ENCODE measurements around the gene NKRF.
"Not testable (repeated sequence)": the region's sequence is repeated elsewhere in the genome, so short reads cannot be mapped to it uniquely, and the experiment has no call there.

Gene NKRF

DNA sequence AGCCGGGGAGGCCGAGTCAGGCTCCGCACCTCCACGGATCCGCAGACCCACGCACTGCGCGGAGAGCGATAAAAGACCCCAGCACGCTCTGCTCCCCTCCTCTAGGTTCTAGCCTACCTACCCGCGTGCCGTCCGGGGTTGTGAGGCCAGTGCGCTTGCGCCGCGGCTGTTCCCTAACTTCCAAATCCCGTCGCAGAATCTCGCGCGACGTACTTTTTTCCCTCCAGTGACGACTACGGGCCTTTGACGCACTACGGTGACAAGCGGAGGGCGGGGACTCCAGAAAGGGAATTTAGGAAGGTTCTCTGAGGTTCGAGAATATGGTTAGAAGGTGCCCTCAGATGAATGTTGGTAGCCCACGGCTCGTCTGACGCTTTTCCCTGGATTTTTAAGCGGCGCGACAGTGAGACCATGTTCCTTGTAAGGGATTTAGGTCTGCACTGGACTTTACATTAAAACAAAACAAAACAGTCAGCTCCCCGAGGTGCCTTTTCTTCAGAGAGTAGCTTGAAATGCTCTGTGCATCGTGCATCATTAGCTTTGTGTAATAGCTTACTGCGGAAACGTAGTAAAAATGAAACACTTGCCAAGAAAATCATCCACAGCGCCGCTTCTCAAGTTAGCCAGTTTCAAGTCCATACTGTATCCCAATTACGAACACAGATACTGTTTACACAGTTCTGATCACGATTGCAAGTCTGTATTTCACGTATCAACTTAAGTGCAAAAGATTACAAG, at the start of gene NKRF:
NKRF (minus strand) TSS at position 145 of the 738 bp plus-strand sequence.
- peak; percentile 94 for DNase-seq

DNA sequence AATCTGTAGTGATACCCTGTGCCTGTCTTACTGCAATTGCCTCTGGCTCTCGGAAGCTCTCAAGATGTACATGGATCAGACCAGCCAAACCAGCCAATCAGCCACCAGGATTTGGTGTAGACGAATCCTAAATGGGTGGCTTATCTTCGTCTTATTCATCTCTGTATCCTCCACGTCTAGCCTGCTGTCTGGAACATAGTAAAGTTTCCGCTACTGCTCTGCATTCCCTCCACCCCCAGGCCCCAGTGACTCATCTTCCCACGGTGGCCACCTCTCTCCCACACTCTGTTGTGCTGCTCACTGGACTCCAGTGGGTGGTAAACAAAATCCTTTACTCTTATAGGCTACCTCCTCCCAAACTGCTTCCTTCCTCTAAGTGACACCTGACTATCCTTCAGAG, 48.9 kb upstream of the NKRF start:
- no peak for DNase-seq

DNA sequence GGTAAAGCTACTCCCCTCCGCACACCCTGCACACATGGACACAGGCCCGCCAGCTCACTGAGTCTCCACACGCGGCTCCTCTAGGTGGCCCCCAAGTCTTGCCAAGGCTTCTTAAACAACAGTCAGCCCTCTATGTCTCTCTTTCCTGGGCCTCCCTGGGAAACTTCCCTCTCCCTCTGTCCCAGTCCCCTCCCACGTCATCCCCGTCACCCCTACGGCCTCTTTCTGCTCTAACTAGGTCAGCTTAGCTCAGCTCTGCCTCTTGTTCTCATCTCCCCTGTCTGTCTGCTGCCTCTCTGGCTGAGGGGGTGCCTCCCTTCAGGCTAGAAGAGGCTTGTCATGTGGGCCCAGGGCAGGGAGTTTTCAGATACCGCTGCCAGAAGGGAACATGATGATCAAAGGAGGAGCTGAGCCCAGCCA, 47.9 kb upstream of the NKRF start:
- no peak for DNase-seq

DNA sequence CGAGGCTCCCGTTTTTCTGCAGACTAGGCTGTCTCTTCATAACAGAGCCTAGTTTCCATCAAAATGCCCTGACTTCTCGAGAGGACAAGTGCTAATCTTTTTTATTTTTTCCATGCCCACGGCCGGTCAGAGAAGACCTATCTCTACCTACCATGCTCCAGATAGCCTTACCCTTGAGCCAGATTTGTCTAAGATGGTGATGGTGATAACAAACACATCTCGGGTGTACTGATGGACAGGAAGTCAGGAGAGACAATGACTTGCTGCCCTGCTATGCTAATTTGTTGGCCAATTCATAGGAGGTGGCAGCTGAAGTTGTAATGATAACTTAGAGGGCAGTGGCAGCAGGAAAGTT, 42.2 kb upstream of the NKRF start:
- no peak for DNase-seq

DNA sequence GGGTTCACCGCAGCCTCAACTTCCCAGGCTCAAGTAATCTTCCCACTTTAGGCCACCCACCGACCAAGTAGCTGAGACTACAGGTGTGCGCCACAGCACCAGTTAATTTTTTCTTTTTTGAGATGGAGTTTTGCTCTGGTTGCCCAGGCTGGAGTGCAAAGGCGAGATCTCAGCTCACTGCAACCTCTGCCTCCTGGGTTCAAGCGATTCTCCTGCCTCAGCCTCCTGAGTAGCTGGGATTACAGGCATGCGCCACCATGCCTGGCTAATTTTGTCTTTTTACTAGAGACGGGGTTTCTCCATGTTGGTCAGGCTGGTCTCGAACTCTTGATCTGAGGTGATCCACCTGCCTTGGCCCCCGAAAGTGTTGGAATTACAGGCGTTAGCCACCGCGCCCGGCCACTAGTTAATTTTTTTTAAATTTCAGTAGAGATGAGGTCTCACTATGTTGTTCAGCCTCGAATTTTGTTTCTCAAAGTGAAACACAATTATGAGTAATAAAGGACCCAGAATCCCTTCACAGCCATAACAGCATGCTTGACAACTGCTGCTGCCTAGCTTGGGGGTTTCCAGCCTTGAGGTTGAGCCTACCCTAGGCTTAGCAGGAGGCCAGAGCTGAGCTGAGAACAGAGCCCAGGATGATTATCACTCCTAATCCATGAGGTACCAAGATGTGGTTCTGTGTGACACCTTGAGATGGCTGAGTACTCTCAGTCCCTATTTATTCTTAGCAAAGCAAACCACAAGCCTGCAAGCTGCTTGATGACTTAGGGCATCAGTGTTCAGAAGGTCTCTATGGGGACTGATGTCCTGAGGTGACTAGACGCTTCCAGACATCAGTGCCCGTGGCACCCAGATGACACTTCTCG, 41.6 kb upstream of the NKRF start:
- no peak for DNase-seq

DNA sequence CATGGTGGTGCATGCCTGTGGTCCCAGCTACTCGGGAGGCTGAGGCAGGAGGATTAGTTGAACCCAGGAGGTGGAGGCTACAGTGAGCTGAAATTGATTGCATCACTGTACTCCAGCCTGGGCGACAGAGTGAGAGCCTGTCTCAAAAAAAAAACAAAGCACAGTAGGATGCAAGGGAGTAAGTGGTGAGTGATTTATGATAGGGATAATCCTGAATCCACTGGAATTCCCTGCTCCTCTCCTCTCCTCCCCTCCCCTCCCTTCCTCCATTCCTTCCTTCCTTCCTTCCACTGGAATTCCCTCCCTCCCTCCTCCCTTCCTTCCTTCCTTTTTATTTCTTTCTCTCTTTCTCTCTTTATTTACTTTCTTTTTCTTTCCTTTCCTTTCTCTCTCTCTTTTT, 40.9 kb upstream of the NKRF start:
- no peak for DNase-seq

DNA sequence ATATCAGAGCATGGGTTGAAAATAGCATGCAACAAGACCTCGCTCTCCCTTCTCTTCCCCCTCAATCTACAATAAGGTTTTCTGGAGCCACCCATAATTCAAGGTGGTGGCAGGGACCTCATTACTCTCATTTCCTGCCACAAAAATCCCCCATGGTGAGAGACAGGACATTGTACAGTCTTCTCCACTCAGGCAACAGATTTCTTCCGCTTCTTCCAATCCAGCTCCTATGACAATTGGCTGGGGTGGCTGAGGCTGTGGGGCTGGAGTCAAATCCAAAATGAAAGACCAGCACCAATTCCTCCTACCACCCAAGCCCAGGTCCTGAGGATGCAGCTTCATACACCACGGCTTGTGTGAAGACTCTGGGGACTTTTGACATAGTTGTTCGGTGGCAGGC, 40.3 kb upstream of the NKRF start:
- DNase-seq: no peak

DNA sequence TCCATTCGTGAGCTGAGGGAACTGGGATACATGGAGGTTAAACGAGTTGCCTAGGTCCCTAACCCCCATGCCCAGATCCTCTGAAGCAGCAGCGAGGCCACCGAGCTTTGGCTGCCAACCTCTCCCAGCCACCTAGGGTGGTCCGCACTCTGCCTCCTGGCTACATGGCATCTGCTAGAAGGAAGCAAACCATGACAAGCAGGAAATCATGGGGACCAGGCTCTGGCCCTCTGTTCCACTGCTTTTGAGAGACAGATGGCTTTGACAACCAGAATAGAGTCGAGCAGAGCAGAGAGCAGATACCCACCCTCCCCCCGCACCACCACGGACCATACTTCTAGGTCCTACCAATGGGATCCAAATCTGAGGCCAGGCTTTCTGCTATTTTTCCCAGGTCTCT, 37.5 kb upstream of the NKRF start:
- DNase-seq: no peak

DNA sequence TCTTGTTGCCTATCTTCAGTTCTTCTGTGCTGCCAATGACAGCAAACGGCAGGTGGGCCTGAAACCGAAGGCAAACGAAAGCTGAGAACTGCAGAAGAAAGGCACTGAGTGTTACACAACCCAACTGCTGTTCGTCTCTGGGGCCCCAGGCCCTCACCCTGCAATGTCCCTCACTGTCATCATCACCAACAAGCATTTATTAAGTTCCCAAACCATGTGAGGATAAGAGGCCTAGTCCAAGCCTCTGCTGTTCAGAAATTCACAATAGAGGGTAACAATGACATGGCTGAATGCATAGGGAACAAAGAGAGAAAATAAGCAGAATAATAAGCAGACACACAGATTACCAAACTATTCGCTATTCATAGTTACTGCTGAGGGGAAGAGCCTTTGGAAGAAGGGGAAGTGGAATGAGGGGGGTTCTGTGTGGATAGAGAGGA, 34.5 kb upstream of the NKRF start:
- DNase-seq: no peak

DNA sequence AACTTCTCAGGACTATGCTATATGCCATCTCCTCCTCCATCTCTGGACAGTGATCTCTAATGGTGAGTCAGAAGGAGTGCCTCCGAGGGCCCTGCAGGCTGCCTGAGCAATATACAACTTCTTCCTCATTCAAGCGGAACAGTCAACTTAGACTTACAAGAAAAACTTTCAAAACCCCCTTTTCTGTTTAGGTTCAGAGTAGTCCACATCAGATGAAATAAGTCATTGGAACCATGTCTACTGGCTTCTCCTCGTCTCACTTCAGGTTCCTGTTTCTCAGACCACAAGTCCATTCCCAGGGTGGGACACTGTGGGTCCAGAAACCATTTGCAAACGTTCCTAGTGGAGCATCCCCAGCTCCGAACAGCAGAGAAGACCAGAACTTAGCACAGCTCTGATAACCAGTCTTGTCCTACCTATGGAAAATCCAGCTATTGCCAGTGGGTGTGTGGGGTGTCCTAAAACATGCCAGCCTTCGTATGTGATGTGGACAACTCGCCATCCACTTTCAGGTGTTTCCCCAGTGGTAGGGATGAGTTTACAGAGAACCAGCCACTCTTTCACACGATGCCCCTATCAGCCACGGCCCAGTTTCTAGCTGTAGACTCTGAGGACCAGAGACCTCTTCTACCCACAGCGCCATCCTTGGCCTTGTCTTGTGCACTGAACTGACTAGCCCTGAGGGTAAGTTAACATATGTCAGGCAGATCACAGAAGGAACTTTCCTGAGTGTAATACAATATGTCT, 32.7 kb upstream of the NKRF start:
- DNase-seq: no peak

DNA sequence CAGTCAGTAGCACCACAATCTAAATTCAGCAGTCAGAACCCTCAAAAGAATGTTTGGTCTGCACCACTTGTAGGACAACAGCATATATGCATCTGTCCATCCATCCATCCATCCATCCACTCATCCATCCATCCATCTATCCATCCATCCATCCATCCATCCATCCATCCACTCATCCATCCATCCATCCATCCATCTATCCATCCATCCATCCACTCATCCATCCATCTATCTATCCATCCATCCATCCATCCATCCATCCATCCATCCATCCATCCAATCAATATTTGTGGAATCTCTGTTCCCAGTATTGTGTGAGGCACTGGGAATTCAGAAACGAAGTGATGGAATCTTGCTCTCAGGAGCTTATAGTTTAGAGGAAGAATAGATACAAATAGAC, 31.2 kb upstream of the NKRF start:
- not testable (repeated sequence) for DNase-seq

DNA sequence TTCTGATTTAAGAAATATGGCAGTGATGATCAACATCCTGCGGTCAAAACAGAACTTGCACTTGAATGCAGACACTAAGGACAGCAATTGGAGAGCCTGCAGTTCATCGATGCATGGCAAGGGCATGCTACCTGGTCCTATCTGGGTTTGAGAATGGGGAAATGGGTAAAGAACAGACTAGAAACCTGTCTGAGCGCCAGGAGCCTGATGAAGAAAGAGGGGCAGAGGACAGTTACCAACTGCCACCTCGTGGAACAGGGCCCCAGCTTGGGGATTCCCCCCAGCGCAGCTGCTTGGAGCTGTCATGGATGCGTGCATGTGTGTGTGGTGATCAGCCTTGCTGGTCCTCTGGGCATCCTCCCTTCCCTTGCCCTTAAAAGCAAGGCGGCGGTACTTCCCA, 30.2 kb upstream of the NKRF start:
- no peak for DNase-seq

DNA sequence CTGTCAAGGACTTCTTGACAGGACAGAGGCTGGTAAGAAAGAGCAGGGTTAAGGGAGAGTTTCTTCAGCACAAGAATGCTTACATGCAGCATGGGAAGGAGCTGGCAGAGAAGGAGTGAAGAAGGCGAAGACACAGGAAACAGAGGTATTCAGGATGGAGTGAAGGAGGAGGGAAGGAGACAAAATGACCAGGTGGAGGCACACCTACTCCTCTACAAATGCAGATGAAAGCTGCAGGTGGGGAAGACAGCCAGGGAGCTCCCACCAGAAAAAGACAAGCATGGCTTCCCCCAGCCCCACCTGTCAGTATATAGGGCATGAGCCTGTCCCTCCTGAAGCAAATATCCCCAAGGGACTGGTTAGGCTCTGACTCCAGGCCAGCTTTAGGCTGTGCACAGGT, 29.6 kb upstream of the NKRF start:
- DNase-seq: no peak

DNA sequence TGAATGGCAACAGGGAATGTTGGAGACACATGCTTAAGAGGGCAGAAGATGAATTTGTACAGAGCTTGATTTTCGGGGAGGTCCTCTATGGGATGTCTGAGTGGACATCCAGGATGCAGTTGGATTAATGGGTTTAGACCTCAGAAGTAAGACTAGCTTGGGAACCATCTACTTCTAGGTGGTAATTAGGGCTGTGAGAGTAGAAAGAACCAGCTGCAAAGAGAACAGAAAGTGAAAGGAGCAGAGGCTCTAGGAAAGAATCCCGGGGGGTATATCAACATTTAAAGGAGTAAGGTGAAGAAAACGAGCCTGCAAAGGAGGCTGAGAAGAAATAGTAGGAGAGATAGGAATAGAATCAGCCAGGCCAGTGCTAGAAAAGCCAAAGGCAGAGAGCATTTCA, 29.0 kb upstream of the NKRF start:
- DNase-seq: no peak

DNA sequence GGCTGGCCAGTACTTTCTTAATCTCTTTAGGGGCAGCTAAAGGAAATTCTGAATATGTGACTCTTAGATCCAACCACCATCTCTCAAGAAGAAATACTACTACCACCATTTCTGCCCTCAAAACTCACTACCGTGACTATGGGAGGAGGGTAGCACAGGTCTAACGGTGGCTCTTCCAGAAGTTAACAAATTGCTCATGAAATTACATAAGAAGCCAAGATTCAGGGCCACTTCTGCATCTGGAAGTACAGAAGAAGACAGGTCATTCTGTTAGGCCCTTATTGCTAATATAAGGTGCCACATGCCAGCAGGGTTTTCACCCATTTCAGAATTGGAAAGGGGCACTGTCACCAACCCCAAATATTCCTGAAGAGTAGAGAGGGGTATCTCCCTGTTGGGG, 19.6 kb upstream of the NKRF start:
- no peak for DNase-seq

DNA sequence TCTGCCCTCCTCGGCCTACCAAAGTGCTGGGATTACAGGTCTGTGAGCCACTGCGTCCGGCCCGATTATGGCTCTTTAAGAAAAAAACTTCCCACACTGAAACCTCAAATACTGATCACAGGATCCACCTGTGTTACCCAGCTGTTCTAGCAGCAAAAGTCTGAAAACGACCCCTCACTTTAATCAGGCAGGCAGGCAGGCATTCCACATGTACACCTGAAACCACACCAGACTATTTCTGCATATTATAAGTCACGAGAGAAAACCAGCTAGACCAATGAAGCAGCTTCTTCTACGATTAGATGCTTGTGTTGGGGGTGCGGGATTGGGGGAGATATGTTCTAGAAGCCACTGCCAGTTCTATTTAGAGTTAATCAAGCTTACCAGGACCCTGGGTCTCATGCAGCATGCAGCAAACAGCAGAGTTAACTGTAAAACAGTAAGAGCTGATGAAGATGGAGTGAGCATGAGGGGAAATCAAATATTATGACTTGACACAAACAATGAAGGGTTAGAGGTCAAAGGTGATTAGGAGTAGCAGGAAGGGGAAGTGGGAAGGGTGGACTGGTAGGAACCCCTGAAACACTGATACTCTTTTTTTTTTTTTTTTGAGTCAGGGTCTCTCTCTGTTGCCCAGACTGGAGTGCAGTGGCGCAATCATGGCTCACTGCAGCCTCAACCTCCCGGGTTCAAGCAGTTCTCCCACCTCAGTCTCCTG, 18.9 kb upstream of the NKRF start:
- no peak for DNase-seq

DNA sequence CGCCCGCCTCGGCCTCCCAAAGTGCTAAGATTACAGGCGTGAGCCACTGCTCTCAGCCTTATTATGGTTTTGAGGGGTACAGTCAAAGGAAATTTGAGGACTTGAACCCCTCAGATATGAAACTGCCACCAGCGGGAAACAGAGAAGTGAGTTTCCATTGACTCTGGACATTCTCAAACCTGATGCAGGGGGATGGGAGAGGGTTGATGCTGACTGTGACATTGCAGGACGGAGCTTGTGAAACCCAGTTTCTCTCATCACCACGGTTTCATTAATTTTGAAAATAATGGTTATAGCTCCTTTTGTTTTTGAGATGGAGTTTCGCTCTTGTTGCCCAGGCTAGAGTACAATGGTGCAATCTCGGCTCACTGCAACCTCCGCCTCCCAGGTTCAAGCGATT, 18.2 kb upstream of the NKRF start:
- DNase-seq: no peak

DNA sequence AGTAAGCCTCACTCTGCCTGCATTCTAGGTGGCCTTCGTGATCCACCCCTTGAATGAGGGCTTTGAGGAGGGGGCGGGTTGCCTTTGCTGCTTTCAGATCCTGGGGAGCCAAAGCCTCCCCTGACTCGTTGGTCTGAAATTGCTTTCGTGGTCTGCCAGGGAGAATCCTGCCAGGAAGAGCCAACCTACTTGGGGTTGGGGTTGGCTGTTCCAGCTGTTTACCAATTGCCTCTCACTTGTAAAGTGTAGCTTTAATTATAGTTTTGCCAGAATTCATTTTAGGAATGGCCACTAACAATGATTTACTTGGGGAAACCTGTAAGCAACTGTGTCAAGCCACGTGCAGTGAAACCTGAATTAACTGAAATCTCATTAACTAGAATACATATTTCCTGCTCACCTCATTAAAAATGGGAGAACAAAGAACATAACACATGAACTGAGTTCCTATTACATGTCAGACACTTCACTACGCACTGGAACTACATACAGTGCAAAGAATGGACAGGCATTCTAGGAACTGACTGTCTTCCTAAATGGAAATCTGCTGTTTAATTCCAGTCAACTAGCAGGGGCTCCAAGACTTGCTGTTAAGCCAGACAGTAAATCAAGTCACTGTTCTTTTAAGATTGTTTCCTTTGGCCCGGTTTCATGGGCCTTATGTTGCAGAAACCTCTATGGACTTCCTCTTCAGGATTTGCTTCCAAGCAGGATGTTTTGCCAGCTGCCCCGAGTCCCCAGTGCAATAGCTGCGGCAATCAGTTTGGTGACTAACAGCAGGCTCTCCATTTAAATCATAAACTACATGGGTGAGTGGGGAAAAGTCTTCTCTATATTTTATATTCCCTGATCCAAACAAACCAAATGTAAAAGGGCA, 16.4 kb upstream of the NKRF start:
- DNase-seq: no peak

DNA sequence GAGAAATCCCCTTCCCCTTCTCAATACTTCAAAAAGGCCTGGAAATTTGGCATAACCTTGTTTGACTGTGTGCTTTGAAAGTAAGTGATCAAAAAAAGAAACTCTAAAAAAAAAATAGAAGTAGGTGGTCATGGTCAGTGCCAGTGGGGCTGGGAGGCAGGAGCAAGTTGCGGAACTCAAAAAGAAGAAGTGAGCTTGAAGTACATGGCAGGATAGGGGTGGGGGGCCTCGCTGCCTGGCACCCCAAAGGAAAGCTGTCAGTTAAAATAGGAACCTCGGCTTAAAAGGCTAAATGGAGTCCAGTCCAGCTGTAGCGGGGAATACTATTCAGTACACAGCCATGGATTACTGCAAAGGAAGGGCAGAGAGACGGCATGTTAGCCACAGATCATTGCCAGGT, 12.2 kb upstream of the NKRF start:
- DNase-seq: peak; percentile 49

DNA sequence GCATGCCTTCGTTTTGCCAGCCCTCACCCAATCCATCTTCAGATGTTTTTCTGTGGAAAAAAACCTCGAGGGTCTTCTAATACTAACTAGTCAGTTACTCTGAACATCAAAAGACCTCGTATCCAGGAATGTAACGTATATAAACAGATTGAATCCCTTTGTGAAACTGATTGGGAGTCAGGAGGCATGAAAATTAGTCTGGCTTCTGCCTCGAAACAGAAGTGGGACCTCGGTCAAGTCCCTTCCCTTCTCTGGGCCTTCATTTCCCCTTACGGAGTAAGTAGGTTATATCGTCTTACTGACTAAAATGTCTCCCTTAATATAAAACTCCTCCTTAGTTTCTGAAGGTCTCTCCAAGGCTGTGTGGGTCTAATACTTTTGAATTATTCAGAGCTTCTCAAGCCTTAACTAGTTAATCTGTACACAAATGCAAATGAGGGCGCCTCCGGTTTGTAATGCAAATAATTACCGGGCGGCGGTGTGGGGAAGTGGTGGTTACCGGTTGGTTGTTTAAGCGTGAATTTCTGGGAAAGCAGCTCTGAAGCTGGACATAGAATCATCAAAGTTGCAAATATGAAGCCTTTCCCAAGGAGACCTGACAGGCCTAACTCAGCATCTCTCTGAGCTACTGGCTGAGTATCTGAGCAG, 11.4 kb upstream of the NKRF start:
- peak; percentile 27 for DNase-seq

DNA sequence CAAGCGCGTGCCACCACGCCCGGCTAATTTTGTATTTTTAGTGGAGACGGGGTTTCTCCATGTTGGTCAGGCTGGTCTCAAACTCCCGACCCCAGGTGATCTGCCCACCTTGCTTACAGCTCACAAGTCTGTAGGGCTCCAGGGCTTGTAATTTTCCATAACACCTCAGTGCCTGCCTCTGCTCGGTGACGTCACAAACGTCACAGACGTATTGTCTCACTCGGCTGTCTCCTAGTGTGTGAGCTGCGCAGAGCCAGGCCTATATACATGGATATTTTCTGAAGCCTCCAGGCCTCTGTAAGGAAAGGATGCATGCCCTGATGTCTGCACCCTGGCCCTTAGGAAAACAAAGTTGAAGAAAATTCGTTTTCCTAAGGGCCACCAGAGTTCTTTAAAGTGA, 8.6 kb upstream of the NKRF start:
- DNase-seq: no peak

DNA sequence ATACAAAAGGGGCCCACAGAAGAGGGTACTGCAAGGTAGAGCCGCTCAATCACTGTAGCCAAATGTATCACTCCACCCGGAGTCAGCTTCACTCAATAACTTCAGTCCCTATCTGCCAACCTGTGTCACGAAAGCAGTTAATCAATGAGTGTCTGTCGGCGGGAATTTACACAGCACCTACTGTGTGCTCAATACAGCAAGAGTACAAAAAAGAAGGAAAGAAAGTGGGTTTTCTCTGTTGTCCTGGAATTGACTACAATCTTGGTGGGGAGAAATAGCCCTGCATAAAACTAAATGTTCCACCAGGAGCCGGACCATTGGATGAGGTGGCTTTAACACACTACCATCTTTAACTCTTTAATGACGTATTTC, 780 bp upstream of the NKRF start:
- peak; percentile 4 for DNase-seq

All from hematopoietic multipotent progenitor cell treated with erythropoietin and hydrocortisone succinate and interleukin-3 and kit ligand, for 6 days (in vitro differentiated cells).